ENCODE measurements around the gene ITGAV.

DNA sequence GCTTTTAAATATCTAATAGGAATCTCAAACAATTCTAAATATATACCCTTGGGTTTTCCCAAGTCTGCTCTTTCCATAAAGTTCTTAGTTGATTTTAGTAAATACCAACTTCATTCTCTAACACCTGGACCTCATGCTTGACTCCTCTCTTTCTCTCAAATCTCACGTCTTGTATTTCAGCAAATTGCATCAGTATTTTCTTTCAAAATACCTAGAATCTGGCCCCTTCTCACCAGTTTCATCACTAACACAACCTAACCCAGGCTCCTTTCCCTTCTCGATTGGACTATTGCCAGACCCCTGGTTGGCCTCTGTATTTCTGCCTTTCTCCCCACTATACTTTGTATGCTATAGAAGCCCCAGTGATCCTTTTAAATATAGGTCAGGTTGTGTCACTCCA is 81.0 kb downstream of the ITGAV start:
- TF ChIP-seq CTCF (IDR thresholded peaks at IDR 0.05) (no peak), EZH2 (IDR thresholded peaks at IDR 0.05) (no peak), EZH2phosphoT487 (IDR thresholded peaks at IDR 0.05) (no peak)
